Epithelial cell of esophagus (primary cell): ENCODE measurements around the gene GATAD2A.
A peak's percentile ranks its signal among the peaks of the same experiment; 100 is the strongest.

Experiments used
- DNase-seq: peaks from one replicate; pipeline ENCODE4 v3.0.0; 2010; ENCODE audit warnings: low read depth
- H3K4me3 ChIP-seq: 2 replicates; pipeline ENCODE4 v1.5.1; 2011; ENCODE audit warnings: mild to moderate bottlenecking, low read length, control low read depth
- TF ChIP-seq, protein P1 (sequence below): IDR thresholded peaks from 2 replicates; pipeline ENCODE4 v1.5.1; 2011; ENCODE audit warnings: low read depth, mild to moderate bottlenecking, low read length, control low read depth, inconsistent platforms; ENCODE audit not compliant: insufficient read depth; ENCODE audit errors: missing control alignments

The GATAD2A gene

DNA sequence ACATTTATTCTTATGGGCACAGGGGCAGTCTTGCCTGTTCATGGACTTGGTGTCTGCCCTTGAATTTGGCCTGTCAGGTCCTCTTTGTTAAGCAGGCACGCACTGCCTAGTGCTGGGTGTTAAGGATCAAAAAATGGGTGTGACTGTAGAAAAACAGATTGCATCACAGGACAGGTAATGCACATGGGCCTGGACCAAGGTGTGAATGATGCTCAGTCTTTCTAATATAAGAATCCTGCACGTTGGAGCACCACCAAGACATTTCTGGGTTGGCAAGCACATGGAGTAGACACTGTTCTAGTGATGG is 33.7 kb downstream of the GATAD2A start:
- peak; percentile 27 for DNase-seq
- no peak overlapping the region for H3K4me3 ChIP-seq
- TF ChIP-seq, protein P1, sequence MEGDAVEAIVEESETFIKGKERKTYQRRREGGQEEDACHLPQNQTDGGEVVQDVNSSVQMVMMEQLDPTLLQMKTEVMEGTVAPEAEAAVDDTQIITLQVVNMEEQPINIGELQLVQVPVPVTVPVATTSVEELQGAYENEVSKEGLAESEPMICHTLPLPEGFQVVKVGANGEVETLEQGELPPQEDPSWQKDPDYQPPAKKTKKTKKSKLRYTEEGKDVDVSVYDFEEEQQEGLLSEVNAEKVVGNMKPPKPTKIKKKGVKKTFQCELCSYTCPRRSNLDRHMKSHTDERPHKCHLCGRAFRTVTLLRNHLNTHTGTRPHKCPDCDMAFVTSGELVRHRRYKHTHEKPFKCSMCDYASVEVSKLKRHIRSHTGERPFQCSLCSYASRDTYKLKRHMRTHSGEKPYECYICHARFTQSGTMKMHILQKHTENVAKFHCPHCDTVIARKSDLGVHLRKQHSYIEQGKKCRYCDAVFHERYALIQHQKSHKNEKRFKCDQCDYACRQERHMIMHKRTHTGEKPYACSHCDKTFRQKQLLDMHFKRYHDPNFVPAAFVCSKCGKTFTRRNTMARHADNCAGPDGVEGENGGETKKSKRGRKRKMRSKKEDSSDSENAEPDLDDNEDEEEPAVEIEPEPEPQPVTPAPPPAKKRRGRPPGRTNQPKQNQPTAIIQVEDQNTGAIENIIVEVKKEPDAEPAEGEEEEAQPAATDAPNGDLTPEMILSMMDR = no peak

- H3K4me3 ChIP-seq = no peak overlapping the region
- DNase-seq = no peak
- TF ChIP-seq, protein P1 = no peak
These were observed 37.8 kb downstream of the GATAD2A start for GRCh38 chr19:19443283-19443682.

DNA sequence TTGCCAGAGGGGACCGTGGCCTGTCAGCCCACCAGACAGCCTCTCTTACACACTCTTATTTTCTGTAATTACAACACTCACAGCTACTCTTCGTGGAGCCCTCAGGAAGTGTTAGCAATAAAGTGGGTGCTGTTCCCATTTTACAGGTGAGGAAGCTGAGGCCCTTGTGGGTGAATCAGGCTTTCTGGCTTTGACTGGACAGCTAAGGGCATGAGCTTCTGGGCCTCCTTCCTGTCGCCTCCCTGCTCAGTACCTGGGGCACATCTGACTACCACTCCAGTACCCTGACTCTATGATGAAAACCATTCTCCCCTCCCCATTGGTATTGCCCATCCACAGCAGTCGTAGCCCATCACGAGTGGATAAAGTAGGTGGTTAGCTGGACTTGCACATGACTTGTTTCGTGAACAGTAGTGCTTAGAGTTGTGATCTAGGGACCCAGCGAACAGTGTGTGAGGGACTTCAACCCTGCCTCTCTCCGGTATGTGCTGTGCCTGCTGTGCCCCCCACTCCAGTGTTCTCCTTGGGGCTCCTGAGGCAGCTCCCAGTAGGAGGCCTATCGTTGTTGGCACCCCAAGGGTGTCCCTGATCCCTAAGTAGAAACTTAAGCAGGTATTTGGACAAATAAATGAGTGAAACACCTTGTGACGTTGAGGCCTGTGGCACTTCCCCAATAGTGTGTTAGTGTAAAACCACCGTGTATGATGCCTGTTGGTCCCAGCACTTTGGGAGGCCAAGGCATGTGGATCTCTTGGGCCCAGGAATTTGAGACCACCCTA is 38.6 kb downstream of the GATAD2A start:
- TF ChIP-seq, protein P1 = no peak
- no peak overlapping the region for H3K4me3 ChIP-seq
- no peak for DNase-seq

DNA sequence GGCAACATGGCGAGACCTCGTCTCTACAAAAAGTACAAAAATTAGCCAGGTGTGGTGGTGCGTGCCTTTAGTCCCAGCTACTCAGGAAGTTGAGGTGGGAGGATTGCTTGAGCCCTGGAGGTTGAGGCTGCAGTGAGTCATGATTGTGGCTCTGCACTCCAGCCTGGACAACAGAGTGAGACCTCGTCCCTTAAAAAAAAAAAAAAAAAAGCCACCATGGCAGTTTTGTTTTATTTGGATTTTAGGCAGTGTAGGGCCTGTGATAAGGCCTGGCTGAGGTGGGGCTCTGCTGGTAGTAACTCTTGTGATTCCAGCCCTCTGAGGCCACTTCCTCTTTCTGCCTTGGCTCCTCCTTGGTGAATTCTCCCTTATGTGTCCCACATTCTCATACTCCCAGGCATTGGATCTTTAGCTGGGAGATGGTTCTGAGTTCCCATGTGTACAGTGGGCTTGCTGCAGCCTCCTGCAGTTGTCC is 39.2 kb downstream of the GATAD2A start:
- TF ChIP-seq, protein P1 = no peak
- no peak overlapping the region for H3K4me3 ChIP-seq
- DNase-seq = peak; percentile 45

- TF ChIP-seq, protein P1 = no peak
- DNase-seq = no peak
- H3K4me3 ChIP-seq = no peak overlapping the region
These were observed 39.8 kb downstream of the GATAD2A start for GRCh38 chr19:19445288-19445687.

DNA sequence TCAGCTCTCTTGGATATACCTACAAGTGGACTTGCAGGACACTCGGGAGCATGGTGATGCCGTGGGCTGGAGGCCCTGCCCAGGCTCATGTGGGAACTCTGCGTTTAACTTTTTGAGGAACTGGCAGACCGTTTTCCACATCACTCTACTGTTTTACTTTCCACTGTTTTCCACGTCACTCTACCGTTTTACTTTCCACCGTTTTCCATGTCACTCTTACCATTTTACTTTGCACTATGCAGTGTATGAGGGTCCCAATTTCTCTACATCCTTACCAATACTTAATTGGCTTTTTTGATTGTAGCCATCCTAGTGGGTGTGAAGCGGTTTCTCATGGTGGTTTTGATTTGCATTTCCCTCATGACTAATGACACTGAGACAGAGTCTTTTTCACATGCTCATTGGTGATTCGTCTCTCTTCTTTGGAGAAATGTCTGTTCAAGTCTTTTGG is 40.5 kb downstream of the GATAD2A start:
- TF ChIP-seq, protein P1 = no peak
- H3K4me3 ChIP-seq = no peak overlapping the region
- peak; percentile 55 for DNase-seq
